ENCODE results near the gene RAB5IF. TPM values are rescaled to one million over a fixed set of nuclear protein-coding genes. Genes with fewer than 3 reads are reported as not detected.

Gene RAB5IF
- total and polyA plus RNA-seq, 2 of the 13 experiments (the other 11 are each of a cell fraction or from before 2014, with no cell fraction given): 261 to 305 TPM

DNA sequence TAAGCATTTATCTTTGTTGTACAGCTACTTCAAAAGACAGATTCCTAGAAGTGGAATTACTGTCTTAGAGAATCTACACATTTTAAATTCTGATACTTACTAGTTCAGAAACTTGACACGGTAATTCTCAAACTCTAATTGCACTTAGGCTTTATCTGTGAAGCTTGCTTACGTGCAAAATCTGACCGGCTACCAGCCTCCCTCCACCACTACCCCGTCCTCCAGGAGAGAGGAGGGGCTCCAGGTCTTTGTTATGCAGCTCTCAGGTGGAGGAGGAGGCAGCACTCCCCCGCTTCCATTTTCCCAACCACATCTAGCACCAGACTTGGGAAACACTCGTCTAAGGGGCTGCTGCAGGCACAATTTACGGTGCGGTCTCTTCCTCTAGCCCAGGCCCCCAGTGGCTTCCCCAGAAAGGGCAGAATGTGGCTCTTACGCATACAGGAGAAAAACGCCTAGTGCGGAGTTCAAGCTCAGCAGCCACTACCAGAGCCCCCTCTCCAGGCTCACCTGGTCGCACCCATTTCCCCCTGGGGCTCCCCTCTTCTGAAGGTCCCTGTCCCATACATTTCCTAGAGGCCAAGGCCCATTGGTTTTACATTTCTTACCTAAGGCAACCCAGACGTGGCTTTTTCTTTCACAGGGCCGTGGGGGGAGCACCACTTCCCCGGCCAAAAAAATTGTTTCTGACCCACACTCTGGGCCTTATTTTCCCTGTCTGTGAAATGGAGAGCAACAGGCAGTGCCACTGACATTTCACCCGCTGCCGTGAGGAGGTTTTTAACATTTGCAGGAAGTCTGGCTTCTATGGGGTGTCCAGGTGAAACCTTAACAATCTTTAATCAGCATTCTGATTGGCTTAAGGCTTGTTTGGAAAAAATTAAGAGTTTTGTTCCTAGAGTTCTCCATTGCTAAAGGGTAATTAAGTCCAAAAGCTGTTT, 33.7 kb upstream of the RAB5IF start (continued):
- TF ChIP-seq, protein P1, sequence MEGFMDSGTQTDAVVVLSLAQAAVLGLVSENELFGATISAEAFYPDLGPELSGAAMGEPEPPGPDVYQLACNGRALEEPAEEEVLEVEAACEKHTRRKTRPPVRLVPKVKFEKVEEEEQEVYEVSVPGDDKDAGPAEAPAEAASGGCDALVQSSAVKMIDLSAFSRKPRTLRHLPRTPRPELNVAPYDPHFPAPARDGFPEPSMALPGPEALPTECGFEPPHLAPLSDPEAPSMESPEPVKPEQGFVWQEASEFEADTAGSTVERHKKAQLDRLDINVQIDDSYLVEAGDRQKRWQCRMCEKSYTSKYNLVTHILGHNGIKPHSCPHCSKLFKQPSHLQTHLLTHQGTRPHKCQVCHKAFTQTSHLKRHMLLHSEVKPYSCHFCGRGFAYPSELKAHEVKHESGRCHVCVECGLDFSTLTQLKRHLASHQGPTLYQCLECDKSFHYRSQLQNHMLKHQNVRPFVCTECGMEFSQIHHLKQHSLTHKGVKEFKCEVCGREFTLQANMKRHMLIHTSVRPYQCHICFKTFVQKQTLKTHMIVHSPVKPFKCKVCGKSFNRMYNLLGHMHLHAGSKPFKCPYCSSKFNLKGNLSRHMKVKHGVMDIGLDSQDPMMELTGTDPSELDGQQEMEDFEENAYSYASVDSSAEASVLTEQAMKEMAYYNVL (CRISPR knock-in tag; IDR thresholded peaks at IDR 0.05; ENCODE audit: borderline replicate concordance): no peak
- TF ChIP-seq PHF21A (CRISPR knock-in tag; IDR thresholded peaks at IDR 0.05) (no peak), ZBTB1 (CRISPR knock-in tag; IDR thresholded peaks at IDR 0.05; ENCODE audit: borderline replicate concordance) (no peak), HNRNPL (IDR thresholded peaks at IDR 0.05; ENCODE audit: low read depth, low read length) (no peak), SRSF9 (IDR thresholded peaks at IDR 0.05; ENCODE audit: borderline replicate concordance, insufficient read depth, low read depth, low read length, poor library complexity, severe bottlenecking) (no peak), MAFF (IDR thresholded peaks at IDR 0.05; ENCODE audit: low read depth, low read length) (no peak), SNAPC2 (CRISPR knock-in tag; IDR thresholded peaks at IDR 0.05) (no peak), GABPB1 (CRISPR knock-in tag; IDR thresholded peaks at IDR 0.05) (no peak), PLRG1 (conservative IDR thresholded peaks at IDR 0.05) (no peak), BRCA1 (CRISPR knock-in tag; IDR thresholded peaks at IDR 0.05) (no peak), ZNF326 (CRISPR knock-in tag; IDR thresholded peaks at IDR 0.05; ENCODE audit: borderline replicate concordance) (no peak), ZSCAN29 (CRISPR knock-in tag; conservative IDR thresholded peaks at IDR 0.05) (no peak), FOXK2 (IDR thresholded peaks at IDR 0.05) (no peak), ZNF557 (CRISPR knock-in tag; IDR thresholded peaks at IDR 0.05) (no peak), RBM22 (optimal IDR thresholded peaks at IDR 0.05; ENCODE audit: low read length) (no peak), YEATS4 (CRISPR knock-in tag; IDR thresholded peaks at IDR 0.05; ENCODE audit: borderline replicate concordance) (peak; percentile 34; the same call in 1 of the 2 replicates), ZFYVE20 (CRISPR knock-in tag; IDR thresholded peaks at IDR 0.05; ENCODE audit: borderline replicate concordance, low read depth) (no peak), ZNF83 (CRISPR knock-in tag; IDR thresholded peaks at IDR 0.05; ENCODE audit: borderline replicate concordance) (0 out of 2 replicates have a peak, but pooled peaks have one; percentile 76), DNMT1 (CRISPR knock-in tag; IDR thresholded peaks at IDR 0.05) (no peak), KDM2A (CRISPR knock-in tag; IDR thresholded peaks at IDR 0.05; ENCODE audit: borderline replicate concordance, low read depth) (peak; percentile 39), ZNF331 (CRISPR knock-in tag; IDR thresholded peaks at IDR 0.05) (0 out of 2 replicates have a peak, but pooled peaks have one; percentile 26), GTF2F1 (IDR thresholded peaks at IDR 0.05; ENCODE audit: low read length) (no peak), ZNF605 (CRISPR knock-in tag; IDR thresholded peaks at IDR 0.05) (no peak), ZNF501 (CRISPR knock-in tag; IDR thresholded peaks at IDR 0.05) (peak; percentile 12), RAD51 (IDR thresholded peaks at IDR 0.05; ENCODE audit: borderline replicate concordance) (no peak)
- TF ChIP-seq, protein P2, sequence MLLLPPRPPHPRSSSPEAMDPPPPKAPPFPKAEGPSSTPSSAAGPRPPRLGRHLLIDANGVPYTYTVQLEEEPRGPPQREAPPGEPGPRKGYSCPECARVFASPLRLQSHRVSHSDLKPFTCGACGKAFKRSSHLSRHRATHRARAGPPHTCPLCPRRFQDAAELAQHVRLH (CRISPR knock-in tag; IDR thresholded peaks at IDR 0.05; ENCODE audit: borderline replicate concordance, low read depth): no peak; the same call in 1 of the 2 replicates
- TF ChIP-seq, protein P3, sequence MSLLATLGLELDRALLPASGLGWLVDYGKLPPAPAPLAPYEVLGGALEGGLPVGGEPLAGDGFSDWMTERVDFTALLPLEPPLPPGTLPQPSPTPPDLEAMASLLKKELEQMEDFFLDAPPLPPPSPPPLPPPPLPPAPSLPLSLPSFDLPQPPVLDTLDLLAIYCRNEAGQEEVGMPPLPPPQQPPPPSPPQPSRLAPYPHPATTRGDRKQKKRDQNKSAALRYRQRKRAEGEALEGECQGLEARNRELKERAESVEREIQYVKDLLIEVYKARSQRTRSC (CRISPR knock-in tag; IDR thresholded peaks at IDR 0.05; ENCODE audit: low read depth): 0 out of 2 replicates have a peak, but pooled peaks have one; percentile 80

Measured in HepG2 (cell line).